K562 (cell line): ENCODE measurements around the gene ZNF775. TPM values are rescaled to one million over a fixed set of nuclear protein-coding genes. Genes with fewer than 3 reads are reported as not detected.
A peak's percentile ranks its signal among the peaks of the same experiment; 100 is the strongest.

Experiments used
- BCLAF1 ChIP-seq, 2 experiments: fragments of 450-650 bp in 1 of 2; IDR thresholded peaks; 2 replicates each; pipeline ENCODE4 v1.6.1; 2011 to 2017; ENCODE audit warnings: low read depth in 2 of 2, antibody characterized with exemption in 1 of 2, borderline replicate concordance in 1 of 2, low read length in 1 of 2, mild to moderate bottlenecking in 1 of 2, mixed read lengths in 1 of 2; ENCODE audit not compliant: control insufficient read depth in 1 of 2
- GMEB1 ChIP-seq: fragments of 250-450 bp; sonication (Bioruptor Pico); IDR thresholded peaks from 2 replicates; pipeline ENCODE4 v1.4.0; 2020; ENCODE audit warnings: mild to moderate bottlenecking
- HDAC2 ChIP-seq: fragments of 450-650 bp; IDR thresholded peaks from 2 replicates; pipeline ENCODE4 v1.6.1; 2016; ENCODE audit warnings: mild to moderate bottlenecking
- HINFP ChIP-seq: fragments of 450-650 bp; conservative IDR thresholded peaks from 2 replicates; pipeline ENCODE4 v1.6.1; 2016; ENCODE audit warnings: missing genetic modification characterization, low read depth, mild to moderate bottlenecking, control low read depth, missing compliant biosample characterization
- HLTF ChIP-seq: fragments of 450-650 bp; IDR thresholded peaks from 2 replicates; pipeline ENCODE4 v1.6.1; 2016
- KDM1A ChIP-seq, 2 experiments: fragments of 450-650 bp; IDR thresholded peaks; 2 replicates each; pipeline ENCODE4 v1.6.1; 2016; ENCODE audit warnings: mild to moderate bottlenecking in 2 of 2
- MNT ChIP-seq, 2 experiments: fragments of 450-650 bp; conservative IDR thresholded peaks; 2 replicates each; pipeline ENCODE4 v1.6.1; 2017; ENCODE audit warnings: mild to moderate bottlenecking in 2 of 2, moderate library complexity in 2 of 2
- SMARCA4 ChIP-seq: fragments of 450-650 bp; IDR thresholded peaks from 2 replicates; pipeline ENCODE4 v1.6.1; 2016
- ZNF655 ChIP-seq: fragments of 250-450 bp; sonication (Bioruptor Pico); IDR thresholded peaks from 2 replicates; pipeline ENCODE4 v1.5.0; 2021
- ZNF740 ChIP-seq, 3 experiments: fragments of 200-800 bp in 1 of 3; sonication (Bioruptor generic) in 1 of 3; sonication (generic) in 1 of 3; formaldehyde crosslinking in 1 of 3; IDR thresholded peaks; 2 replicates each; pipeline versions ENCODE4 v1.6.1 to v1.8.0; 2016 to 2022; ENCODE audit warnings: mild to moderate bottlenecking in 2 of 3, missing compliant biosample characterization in 2 of 3, missing genetic modification characterization in 2 of 3, missing genetic modification reagents in 1 of 3
- polyA plus RNA-seq, 8 experiments: library from polyadenylated mRNA; depleted of rRNA in 4 of 8; stranded (reverse) in 5 of 8; unstranded in 3 of 8; fragments of >200 nt; fragmentation: Nextera tagmentation in 2 of 8; fragmentation: Illumina TruSeq in 1 of 8; extraction: Ambion mirVana in 2 of 8; extraction: Trizol in 1 of 8; gene quantifications; 2 replicates each; pipeline versions ENCODE4 v1.2.1 to v1.2.3, GENCODE V29; 2011 to 2014; ENCODE audit warnings: inconsistent platforms in 1 of 8, missing spikeins in 1 of 8
- total RNA-seq, 7 experiments: library from RNA; depleted of rRNA in 6 of 7; stranded (reverse); fragments of >200 nt in 6 of 7; fragmentation: Illumina TruSeq in 2 of 7; extraction: Trizol in 2 of 7; gene quantifications; 2 replicates each; pipeline versions ENCODE4 v1.2.1 to v1.2.3, GENCODE V29; 2011 to 2021; ENCODE audit warnings: low replicate concordance in 1 of 7

Gene ZNF775
- total and polyA plus RNA-seq, 9 of the 15 experiments (the other 6 are each of a cell fraction or from before 2014, with no cell fraction given), result 0.04 to 18.7 (median 4.9) TPM

GRCh38 chr7:150379441-150380379, 580 bp downstream of the ZNF775 start (continued):
- TF ChIP-seq ZNF655 (CRISPR knock-in tag) (no peak), KDM1A (IDR thresholded peaks at IDR 0.05) (no peak; a peak in 1 of 4 replicates), SMARCA4 (peak; percentile 55; the same call in 1 of the 2 replicates), HDAC2 (peak; percentile 19; the same call in 1 of the 2 replicates), BCLAF1 (IDR thresholded peaks at IDR 0.05; ENCODE audit: borderline replicate concordance in 1 of 2, control insufficient read depth in 1 of 2, low read depth in 2 of 2, low read length in 1 of 2) (no peak), ZNF740 (CRISPR knock-in tag; IDR thresholded peaks at IDR 0.05) (peak; percentile 76), ZNF740 (tag; IDR thresholded peaks at IDR 0.05) (no peak), HINFP (no peak), HLTF (peak; percentile 14; the same call in 1 of the 2 replicates), MNT (conservative IDR thresholded peaks at IDR 0.05) (peak in 1 of 2 experiments; percentile 7; a peak in 1 of 4 replicates), GMEB1 (CRISPR knock-in tag) (no peak)
